ENCODE results near the gene FLOT1.
A peak's percentile ranks its signal among the peaks of the same experiment; 100 is the strongest.

- TF ChIP-seq CTCF (optimal IDR thresholded peaks at IDR 0.05 in 1 of 3, IDR thresholded peaks at IDR 0.05 in 1 of 3, conservative IDR thresholded peaks at IDR 0.05 in 1 of 3; ENCODE audit: extremely low read depth in 1 of 3, insufficient read depth in 2 of 3, low read length in 3 of 3) = peak in 1 of 3 experiments; percentile 30
- no peak for TF ChIP-seq EZH2 (IDR thresholded peaks at IDR 0.05; ENCODE audit: low read length)
These were observed 54.6 kb downstream of the FLOT1 start for GRCh38 chr6:30687659-30688431.

Measured in keratinocyte (primary cell).